Epithelial cell of prostate (primary cell): ENCODE measurements around the gene CENPF.

Experiments
- DNase-seq: peaks from one replicate; pipeline ENCODE4 v3.0.0-alpha.2; 2011; ENCODE audit warnings: low read depth, low spot score
- H3K27ac ChIP-seq: fragments of 450-650 bp; 2 replicates; pipeline ENCODE4 v1.5.1; 2017; ENCODE audit warnings: mild to moderate bottlenecking

The CENPF gene

DNA sequence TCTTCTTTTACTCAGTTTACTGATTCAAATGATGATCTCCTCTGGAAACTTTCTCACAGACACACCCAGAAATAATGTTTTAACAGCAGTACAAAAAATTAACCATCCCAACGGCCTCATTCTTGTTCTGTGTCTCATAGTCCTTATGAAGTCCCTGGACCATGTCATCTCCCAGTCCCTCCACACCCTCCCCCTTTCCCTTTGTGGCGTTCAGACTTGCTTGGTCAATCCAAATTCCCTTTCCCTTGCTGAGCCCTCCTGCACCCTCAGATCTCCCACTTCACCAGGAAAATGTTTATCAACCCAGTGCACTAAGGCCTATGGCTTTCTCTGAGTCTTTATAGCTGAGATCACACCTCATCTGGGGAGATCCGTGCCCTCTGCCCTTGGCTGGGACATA lies 85.9 kb downstream of the CENPF start:
- H3K27ac ChIP-seq = no peak overlapping the region

DNA sequence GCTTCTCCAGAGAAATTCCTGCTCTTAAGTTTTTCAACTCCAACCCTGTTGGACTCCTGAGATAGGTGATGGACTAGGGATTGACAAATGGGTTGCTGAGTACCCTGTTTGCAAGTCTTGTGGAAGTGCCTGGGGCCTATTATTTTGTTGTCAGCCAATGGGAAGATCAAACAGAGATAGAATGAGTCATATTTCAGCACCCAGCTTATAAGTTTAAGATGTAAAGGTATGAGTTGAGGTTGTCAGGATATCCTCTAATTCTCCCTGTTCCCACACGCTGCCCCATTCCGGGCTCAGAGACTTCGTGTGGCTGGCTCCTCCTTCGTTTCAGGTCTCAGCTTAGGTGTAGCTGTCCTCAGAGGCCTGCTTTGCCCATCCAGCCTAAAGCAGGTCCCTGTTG lies 91.8 kb downstream of the CENPF start:
- no peak for DNase-seq

More for the DNA sequence above, 85.9 kb downstream of the CENPF start:
- DNase-seq = no peak

DNA sequence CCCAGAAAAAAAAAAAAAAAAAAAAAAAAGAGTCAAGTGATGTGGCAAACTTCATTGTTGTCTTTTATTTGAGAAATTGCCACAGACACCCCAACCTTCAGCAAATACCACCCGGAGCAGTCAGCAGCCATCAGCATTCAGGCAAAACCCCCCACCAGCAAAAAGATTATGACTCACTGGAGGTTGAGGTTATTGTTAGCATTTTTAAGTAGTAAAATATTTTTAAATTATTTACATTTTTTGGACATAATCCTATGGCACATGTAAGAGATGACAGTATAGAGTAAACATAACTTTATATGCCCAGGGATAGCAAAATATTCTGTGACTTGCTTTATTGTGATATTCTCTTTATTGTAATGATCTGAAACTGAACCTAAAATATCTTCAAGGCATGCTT lies 95.6 kb downstream of the CENPF start:
- H3K27ac ChIP-seq = no peak overlapping the region
- no peak for DNase-seq

More for the DNA sequence above, 91.8 kb downstream of the CENPF start:
- no peak overlapping the region for H3K27ac ChIP-seq

DNA sequence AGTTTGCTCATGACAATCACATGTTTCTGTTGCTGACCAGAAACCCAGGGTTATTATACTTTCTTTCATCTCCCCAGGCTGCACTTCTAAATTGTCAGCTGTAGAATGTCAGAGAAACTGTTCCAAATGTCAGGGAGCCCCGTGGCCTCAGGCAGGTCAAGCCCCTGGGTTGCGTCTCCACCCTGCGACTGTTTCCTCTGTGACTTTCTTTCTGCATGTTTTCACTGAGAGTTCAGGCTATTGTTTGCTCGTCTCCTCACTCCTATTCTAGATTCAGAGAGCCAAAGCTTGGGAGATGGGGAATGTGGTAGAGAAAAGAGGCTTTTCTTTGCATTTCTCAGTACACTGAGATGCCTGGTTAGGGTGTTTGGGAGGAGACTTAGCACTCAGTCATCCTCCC lies 97.4 kb downstream of the CENPF start:
- no peak overlapping the region for H3K27ac ChIP-seq
- no peak for DNase-seq

- DNase-seq = no peak
- no peak overlapping the region for H3K27ac ChIP-seq
Measured at GRCh38 chr1:214702556-214702955, 99.6 kb downstream of the CENPF start.

DNA sequence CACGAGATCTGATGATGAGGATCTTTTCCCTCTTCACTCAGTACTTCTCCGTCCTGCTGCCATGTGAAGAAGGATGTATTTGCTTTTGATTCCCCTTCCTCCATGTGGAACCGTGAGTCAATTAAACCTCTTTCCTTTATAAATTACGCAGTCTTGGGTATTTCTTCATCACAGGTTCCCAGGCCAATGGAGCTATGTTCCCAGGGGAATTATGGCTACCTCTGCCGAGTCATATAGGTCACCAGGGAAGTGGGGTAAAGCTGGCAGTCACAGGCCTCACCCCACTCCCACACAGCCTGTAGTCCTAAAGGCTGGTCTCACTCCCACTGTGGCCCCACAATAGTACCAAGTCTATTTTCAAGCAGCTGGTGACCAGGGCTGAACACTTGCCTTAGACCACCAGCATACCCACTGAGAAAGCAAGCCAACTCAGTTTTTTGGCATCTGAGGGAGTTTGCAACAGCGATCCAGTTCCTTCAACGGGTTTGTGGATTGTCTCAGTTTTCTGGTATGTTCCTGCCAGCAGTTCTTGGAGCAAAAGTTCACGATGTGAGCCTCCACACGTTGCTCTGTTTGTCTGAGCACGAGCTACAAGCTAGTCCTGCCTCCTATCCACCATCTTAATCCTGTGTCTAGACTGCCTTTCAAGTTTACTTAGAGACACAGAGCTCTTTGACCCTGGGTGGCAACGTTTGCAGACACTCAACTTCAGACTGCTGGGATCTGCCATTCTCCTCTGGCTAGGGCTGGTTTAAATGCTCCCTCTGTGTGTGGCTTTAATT lies 104.5 kb downstream of the CENPF start:
- no peak for DNase-seq
- no peak overlapping the region for H3K27ac ChIP-seq

GRCh38 chr1:214708321-214708955 lies 105.4 kb downstream of the CENPF start:
- no peak overlapping the region for H3K27ac ChIP-seq
- no peak for DNase-seq

- no peak overlapping the region for H3K27ac ChIP-seq
- no peak for DNase-seq
Measured at GRCh38 chr1:214709241-214709640, 106.2 kb downstream of the CENPF start.

DNA sequence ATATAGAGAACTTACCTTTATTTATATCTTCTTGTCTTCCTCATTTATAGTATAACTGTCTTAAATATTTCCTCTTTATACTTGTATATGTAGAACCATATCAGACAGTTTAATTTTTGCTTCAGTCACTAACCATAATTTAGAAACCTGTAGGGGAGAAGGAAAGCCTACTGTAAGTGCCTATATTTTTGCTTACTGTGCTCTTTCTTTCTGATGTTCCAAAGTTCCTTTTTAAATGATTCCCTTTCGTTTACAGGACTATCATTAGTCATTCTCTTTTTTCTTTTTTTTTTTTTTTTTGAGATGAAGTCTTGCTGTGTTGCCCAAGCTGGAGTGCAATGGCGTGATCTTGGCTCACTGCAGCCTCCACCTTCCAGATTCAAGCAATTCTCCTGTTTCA lies 109.7 kb downstream of the CENPF start:
- no peak for DNase-seq
- H3K27ac ChIP-seq = no peak overlapping the region
